Raji (cell line): ENCODE measurements around the gene ITGA11.

Experiments used
- POLR2A ChIP-seq: IDR thresholded peaks from 2 replicates; pipeline ENCODE4 v1.6.1; 2011; ENCODE audit warnings: low read depth, low read length, control low read depth; ENCODE audit not compliant: insufficient read depth

ITGA11 gene

DNA sequence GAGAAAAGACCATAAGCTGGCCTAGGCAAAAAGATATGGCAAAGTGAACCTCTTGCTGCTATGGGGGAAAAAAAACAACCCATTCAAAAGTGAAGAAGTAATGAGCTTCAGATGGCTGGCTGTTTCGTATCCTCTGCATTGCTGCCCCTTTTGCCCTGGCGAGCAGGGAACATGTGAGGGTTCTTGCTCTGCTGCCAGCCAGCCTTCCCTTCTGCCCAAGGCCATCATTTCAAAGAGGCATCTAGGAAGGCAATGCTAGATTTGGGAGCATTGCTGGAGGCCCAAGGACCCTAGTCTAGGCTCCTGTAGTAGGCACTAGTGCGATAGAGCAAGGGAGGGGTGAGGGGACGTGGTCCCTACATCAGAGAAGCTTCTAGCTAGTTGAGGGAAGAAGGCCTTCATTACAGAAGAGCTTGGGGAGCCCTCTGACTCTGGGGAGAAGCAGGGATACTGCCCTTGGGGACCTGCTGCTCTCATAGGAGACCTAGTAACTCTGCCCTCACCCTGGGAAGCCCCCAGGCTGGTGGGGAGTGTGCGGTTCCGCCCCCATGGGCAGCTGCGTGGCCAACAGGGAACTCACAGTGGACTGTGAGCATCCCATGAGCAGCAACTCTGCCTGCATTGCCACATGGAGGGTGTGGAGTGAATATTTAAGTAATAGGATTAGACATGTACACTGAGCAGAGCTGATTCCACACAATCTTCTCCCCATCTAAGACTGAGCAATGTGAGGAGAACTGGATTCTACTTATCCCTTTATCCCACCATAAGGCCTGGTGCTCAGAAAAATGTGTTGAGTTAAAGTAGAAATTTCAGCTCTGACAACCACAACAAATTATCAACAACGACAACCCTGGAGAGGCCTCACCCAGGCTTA is 21.3 kb downstream of the ITGA11 start:
- TF ChIP-seq POLR2A = no peak

DNA sequence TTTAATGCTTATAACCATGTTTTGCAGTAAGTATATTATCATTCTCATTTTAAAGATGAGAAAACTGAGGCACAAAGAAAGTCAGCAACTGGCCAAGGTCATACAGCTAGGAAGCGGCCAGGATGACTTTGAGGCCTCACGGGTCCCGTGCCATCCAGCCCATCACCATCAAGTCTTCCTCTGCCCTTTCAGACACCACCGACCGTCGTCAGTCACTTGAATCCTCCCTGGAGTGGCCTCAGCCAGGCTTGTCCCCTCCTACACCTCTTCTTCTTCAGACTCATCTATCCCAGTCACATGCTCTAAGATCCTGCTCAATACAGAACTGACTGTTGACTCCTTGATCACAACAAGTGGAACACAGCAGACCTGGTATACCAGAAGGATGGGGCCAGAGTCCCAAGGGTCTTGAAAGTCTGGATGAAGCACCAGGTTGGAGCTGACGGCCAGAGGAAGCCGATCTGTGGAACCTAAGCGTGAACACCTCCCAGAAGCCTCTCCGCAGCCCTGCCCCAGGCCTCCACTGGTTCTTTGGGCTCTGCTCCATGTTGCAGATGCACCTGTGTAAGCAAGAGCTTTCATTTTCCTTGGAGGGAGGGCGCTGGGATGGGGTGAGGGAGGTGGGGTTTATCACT is 22.1 kb downstream of the ITGA11 start:
- no peak for TF ChIP-seq POLR2A

DNA sequence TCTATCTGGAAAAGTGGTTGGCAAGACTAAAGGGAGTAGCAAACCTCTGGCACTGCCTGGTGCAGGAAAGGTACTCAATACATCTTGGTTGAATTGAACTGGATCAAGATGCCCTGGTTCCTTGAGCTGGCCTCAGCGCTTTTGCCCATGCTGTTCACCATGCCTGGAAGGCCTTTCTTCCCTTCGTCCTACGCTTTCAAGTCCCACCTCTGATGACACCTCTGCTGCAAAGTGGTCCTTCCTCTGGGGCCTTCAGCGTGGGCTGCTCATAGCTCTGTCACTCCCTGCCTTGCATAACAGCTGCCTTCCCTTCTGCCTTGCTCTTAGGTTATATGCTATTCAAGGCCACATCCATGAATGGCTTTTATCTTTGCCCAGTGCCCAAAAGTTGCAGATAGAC is 23.0 kb downstream of the ITGA11 start:
- no peak for TF ChIP-seq POLR2A

DNA sequence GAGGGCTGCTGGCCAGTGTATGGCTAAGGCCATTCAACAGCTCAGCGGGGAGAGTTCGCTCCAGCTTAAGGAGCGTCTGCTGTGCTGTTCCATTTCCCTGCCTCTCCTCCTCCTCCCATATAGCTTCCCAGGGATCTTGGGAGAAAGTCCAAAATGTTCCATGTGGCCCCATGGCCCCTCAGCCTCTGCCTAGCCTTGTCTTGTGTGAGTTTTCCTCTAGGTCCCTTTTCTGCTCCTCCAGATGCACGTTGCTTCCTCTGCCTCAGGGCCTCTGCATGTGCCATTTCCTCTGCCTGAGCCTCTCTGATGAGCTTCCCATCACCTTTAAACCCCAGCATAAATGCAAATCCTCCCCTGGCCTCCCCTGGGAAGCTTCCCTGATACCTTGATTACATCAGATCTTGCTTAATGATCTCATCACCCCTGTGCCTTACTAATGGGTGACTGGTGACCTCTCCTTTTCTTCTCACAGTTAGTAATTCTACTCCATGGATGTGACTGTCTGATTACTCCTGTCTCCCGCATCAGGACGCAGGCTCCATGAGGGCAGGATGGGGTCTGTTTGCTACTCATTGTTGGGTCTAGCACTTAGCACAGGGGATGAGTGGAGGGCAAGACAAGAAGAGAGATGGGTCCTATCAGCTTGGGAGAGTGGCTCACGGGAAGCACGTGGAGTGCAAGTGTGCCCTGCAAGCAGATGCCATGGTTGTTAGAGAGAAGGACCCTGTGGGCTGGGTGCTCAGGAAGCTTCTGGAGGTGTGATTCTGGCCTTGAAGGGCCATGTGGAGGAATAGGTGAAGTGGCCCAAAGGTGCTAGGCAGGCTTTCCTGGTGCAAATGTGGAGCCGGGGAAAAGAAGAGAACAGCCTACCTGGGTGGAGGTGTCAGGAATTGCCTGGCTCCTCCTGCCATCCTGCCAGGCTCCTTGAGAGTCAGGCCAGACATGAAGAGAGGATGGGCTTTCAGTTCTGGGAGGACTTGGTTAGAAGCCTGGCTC is 23.8 kb downstream of the ITGA11 start:
- no peak for TF ChIP-seq POLR2A

DNA sequence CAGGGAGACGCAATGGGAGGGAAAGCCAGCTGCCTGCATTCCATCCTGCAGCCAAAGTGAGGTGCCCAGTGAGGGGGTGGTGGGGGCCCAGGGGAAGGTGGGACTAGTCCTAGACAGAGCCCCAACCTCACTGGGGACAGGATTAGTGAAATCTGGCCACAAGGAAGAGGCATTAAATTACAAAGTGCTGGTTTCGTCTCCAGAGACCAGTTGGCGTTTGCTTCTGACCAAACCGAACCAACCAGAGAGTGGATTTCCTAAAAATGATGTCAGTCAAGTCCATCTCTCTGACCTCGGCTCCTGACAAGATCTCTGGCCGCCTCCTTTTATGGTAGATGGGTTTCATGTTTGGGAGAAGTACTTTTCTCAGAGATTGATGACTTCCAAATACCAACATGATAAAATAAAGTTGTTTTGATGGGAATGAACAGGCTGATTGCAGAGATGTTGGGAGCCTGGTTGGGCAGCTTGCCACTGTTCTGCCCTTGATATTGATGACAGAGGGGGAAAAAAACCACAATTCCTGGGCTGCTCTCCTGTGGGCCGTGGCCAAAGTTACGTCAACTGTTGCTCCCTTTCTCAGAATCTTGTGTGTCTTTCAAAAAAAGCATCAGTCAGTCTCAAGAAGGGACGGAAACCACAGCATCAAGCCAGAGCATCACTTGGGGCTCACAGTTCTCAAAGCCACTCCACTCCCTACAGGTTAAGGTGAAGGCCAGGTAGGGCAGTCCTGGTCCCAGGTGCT is 24.6 kb downstream of the ITGA11 start:
- TF ChIP-seq POLR2A = no peak

DNA sequence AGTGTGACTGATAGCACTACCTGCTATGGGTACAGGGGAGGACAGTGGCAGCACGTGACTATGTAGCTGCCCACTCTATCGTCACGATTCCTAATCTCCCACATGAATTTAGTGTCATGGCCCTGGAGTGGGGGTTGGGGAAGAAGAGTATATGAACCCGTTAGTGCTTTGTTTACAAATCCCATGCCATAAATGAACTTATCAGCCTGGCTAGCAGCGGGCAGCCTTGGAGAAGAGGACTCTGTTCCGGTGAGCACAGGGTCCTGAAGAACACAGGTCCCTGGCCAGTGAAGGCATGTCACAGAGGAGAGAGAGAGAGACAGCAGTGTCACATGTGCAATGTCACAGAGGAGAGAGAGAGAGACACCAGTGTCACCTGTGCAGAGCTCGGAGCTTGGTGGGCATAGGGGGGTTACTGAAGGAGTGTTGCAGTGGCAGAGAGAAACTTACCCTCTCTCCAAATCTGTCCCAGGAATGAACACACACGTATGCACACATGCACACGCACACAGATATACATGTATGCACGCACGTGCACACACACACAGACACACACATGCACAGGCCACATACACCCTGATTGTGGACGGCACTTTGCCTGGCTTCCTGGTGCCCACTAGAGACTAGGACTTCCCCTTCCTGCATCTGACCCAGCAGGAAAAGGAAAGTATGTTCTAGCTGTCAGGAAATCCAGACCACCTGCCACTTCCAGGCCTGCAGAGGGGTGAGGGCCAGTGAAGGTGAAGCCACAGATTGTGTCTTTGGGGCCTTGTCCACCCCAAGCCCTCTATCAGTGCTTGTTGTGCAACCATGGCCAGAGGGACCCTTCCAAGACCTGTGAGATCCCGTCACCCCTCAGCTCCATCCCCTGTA is 26.3 kb downstream of the ITGA11 start:
- no peak for TF ChIP-seq POLR2A

DNA sequence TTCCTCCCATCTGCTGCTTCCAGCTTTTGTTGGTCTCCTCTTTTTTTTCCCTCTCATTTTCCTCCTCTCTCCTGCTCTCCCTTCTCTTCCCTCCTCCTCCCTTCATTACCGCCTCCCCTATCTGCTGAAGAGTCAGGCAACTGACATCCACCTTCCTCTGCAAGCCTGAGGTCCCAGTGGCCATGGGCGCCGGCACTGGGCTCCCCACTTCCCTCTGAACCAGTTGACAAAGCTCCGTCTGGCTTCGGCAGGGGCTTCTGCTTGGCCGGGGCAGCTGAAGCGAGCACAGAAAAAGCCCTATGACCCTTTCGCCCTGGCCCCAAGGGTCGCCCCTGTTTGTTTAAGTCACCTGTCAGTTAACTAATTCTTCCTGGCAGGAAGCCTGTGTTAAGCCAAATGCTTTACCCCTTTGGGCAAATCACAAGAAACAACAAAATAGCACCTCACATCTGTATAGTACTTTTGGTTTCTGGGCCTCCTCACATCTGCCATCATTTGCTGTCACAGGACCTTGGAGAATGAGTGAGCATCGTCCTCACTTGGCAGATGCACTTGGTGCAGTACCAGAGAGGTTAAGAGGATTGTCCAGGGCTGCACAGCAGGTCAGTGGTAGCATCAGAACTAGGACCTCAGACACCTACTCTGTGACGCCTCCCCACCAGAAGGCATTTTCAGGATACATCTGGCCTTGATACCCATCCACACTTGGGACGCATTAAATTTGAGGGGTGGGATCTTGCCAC is 27.7 kb downstream of the ITGA11 start:
- TF ChIP-seq POLR2A = no peak

DNA sequence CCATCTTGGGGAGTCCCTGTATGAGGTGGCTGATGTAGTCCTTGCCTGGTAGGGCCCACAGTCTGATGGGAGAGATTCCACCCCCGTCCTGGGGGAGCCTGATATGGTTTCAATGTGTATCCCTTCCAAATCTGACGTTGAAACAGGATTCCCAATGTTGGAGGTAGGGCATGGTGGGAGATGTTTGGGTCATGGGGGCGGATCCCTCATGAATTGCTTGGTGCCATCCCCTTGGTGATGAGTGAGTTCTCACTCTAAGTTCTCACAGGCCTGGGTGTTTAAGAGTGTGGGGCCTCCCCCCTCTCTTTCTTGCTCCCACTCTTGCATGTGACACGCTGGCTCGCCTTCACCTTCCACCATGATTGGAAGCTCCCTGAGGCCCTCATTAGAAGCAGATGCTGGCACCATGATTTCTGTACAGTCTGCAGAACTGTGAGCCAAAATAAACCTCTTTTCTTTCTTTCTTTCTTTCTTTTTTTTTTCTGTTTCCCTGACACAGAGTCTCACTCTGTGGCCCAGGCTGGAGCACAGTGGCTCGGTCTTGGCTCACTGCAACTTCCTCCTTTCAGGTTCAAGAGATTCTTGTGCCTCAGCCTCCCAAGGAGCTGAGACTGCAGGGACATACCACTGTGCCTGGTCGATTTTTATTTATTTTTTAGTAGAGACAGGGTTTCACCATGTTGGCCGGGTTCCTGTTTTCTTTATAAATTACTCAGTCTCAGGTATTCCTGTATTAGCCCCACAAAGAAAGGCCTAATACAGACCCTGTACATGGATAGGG is 28.6 kb downstream of the ITGA11 start:
- TF ChIP-seq POLR2A = no peak

DNA sequence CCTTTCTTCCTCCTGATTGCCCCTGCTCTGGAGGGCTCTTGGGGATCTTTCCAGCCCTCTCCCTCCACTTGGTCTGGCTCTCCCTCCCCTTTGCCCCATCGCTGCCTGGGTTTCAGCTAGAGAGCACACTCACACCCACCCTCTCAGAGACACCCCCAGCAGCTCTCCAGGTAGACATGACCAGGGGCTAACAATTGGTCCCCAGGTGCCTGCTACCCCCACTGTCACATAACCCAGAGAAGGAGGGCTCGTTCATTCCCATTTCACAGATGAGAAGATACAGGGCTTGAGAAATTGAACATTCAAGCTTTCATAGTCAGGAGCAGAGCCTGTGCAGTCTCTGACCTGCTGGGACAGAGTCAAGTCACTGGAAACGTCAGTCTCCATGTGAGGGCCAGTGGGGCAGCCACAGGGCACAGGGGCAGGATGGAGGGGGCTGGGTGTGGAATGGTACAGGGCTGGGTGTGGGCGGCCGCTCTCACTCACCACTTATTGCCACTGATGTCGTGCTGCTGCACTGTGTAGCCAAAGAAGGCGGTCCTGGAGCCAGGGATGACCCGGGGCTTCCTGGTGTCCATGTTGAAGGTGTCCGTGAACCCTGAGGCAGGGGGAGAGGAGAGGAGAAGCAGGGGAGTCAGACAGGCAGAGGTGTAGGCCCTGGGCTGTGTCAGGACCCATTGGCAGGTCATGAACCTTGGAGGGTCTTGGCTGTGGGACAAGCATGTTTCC is 29.4 kb downstream of the ITGA11 start:
- no peak for TF ChIP-seq POLR2A

DNA sequence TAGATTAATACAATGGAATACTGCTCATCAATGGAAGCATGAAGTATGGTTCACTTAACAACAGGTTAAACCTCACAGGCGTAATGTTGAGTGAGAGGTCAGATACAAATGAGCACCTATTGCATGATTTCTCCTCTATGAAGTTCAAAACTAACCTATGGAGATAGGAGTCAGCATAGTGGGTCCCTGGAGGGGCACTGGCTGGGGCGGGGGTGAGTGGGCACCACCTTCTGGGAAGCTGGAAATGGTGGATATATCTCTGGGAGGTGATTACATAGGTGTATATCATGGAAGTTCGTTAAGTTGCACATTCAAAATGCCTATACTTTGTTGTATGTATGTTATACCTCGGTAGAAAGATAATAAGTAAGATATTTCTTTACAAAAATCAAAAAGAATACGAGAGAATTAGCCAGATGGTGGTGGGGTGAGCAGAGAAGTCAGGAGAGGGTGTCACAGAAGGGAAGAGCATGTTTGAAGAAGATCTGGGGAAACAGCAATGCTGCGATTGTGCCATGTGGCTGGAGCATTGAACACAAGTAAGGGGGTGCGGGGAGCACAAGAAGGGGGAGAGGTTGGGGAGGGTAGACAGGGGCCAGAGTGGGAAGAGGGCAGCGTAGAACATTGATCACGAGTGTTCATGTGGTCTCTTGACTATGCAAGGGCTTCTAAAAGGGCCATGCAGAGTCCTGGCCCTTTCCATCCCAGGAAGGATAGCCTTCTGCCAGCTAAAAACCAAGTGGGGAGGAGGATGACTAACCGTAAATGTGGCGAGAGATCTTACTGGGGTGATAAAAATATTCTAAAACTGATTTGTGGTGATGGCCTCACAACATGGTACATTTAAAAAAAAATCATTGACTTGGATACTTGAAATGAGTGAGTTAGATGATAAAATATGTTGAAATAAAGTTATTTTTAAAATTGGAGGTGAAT is 30.2 kb downstream of the ITGA11 start:
- no peak for TF ChIP-seq POLR2A

DNA sequence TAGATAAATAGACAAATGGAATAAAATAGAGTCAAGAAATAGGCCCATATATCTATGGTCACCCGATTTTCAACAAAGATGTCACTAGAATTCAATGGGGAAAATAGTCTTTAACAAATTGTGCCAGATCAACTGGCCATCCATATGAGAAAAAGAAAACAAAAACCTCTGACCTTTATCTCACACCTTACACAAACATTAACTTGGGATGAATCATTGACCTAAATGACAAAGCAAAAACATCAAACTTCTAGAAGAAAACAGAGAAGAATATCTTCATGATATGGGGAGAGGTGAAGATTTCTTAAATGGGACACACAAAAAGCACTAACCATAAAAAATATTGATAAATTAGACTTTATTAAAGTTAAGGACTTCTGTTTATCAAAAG is 31.9 kb downstream of the ITGA11 start:
- no peak for TF ChIP-seq POLR2A
